GM23248 (cell line): ENCODE data around the gene OR52B4. TPM values are rescaled to one million over a fixed set of nuclear protein-coding genes. Genes with fewer than 3 reads are reported as not detected.
"Not testable (repeated sequence)": the region's sequence is repeated elsewhere in the genome, so short reads cannot be mapped to it uniquely, and the experiment has no call there.

ENCODE experiments used
- DNase-seq: peaks from one replicate; pipeline ENCODE4 v3.0.0-alpha.2; 2015
- H2AFZ ChIP-seq: fragments of 200-600 bp; sonication (generic); 2 replicates; pipeline ENCODE4 v1.6.1; 2016; ENCODE audit warnings: antibody characterized with exemption
- H3F3A ChIP-seq: fragments of 200-600 bp; sonication (generic); 2 replicates; pipeline ENCODE4 v1.6.1; 2016; ENCODE audit warnings: mild to moderate bottlenecking, antibody characterized with exemption, mixed run types; ENCODE audit not compliant: insufficient read depth
- H3K27ac ChIP-seq: fragments of 200-600 bp; sonication (generic); 2 replicates; pipeline ENCODE4 v1.5.1; 2016; ENCODE audit warnings: mild to moderate bottlenecking
- H3K27me3 ChIP-seq: fragments of 200-600 bp; sonication (generic); replicated peaks from 2 replicates; pipeline ENCODE4 v1.6.1; 2016; ENCODE audit warnings: mild to moderate bottlenecking; ENCODE audit not compliant: insufficient read depth
- H3K36me3 ChIP-seq: fragments of 200-600 bp; sonication (generic); 2 replicates; pipeline ENCODE4 v1.6.1; 2016; ENCODE audit warnings: low read depth, mild to moderate bottlenecking
- H3K4me1 ChIP-seq: fragments of 200-600 bp; sonication (generic); 2 replicates; pipeline ENCODE4 v1.6.1; 2016; ENCODE audit warnings: mild to moderate bottlenecking; ENCODE audit not compliant: insufficient read depth
- H3K4me2 ChIP-seq: fragments of 200-600 bp; sonication (generic); one replicate; pipeline ENCODE4 v1.6.1; 2016; ENCODE audit warnings: mild to moderate bottlenecking; ENCODE audit not compliant: unreplicated experiment
- H3K4me3 ChIP-seq: fragments of 200-600 bp; sonication (generic); 2 replicates; pipeline ENCODE4 v1.5.1; 2016; ENCODE audit warnings: mild to moderate bottlenecking
- H3K79me2 ChIP-seq: fragments of 200-600 bp; sonication (generic); 2 replicates; pipeline ENCODE4 v1.6.1; 2016; ENCODE audit warnings: mild to moderate bottlenecking; ENCODE audit not compliant: insufficient read depth
- H3K9ac ChIP-seq: fragments of 200-600 bp; sonication (generic); 2 replicates; pipeline ENCODE4 v1.6.1; 2016; ENCODE audit warnings: mild to moderate bottlenecking
- H3K9me2 ChIP-seq: fragments of 200-600 bp; sonication (generic); 2 replicates; pipeline ENCODE4 v1.6.1; 2016; ENCODE audit warnings: mixed run types, mild to moderate bottlenecking, moderate library complexity; ENCODE audit not compliant: insufficient read depth
- H3K9me3 ChIP-seq: fragments of 200-600 bp; sonication (generic); one replicate; pipeline ENCODE4 v1.6.1; 2017; ENCODE audit warnings: low read depth
- H4K20me1 ChIP-seq: fragments of 200-600 bp; sonication (generic); 2 replicates; pipeline ENCODE4 v1.6.0; 2016; ENCODE audit not compliant: insufficient read depth
- EZH2 ChIP-seq: fragments of 200-600 bp; sonication (generic); IDR thresholded peaks from 2 replicates; pipeline ENCODE4 v1.6.1; 2018; ENCODE audit warnings: antibody characterized with exemption, mild to moderate bottlenecking; ENCODE audit not compliant: insufficient read depth, poor library complexity, severe bottlenecking
- EZH2phosphoT487 ChIP-seq: fragments of 200-600 bp; sonication (generic); IDR thresholded peaks from 2 replicates; pipeline ENCODE4 v1.6.1; 2018; ENCODE audit warnings: antibody characterized with exemption, moderate library complexity, mild to moderate bottlenecking, low read depth; ENCODE audit not compliant: insufficient read depth
- WGBS, 2 experiments: methylation state at CpG; one replicate each; pipeline ENCODE4 v1.1.6; 2015 to 2017; ENCODE audit warnings: low lambda C conversion rate in 2 of 2, low coverage in 1 of 2; ENCODE audit errors: missing lambda C conversion rate in 2 of 2; 5-methylcytosine and 5-hydroxymethylcytosine counted together
- in situ Hi-C: fragments of 300-500 bp; cut with MboI; formaldehyde crosslinking; loops from 2 replicates; pipeline ENCODE4 v1.15.0; 2020
- polyA plus RNA-seq: library from polyadenylated mRNA; unstranded; fragments of >200 nt; fragmentation: Nextera tagmentation; extraction: Ambion mirVana; gene quantifications from 2 replicates; pipeline ENCODE4 v1.2.1, GENCODE V29; 2016
- total RNA-seq: library from RNA; depleted of rRNA; stranded (reverse); fragments of >200 nt; shearing (Covaris generic); gene quantifications from 2 replicates; pipeline ENCODE4 v1.2.3, GENCODE V29; 2014; rRNA removed

The OR52B4 gene
- total RNA-seq, result not detected in 2 replicates
- polyA plus RNA-seq, result not detected in 2 replicates

DNA sequence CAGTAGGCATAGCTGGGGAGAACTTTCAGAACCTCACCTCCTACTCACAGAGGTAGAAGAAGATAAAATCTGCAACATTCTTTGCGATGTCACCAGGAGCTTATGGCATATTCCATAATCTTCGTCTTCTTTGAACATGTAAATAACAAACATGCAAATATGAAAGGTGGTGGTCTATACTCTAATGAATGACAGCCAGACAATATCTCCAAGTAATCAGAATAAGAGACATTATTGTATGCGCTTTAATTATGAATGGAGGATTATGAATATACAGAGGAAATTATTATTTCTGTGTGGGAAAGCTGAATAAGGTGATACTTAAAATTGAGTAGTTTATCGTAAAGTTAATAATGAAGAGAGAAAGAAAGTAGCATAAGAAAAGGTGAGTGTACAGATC, at the start of gene OR52B4:
TSS of gene OR52B4 (minus strand) at position 101 of the 400 bp plus-strand sequence. CDS start at position 10, 91 bp downstream.
- H3K9me2 ChIP-seq, result no peaks in the 10 kb centered on the region
- H3K4me1 ChIP-seq, result no peaks in the 10 kb centered on the region
- no peak within 1 kb of the TSS for H3K27ac ChIP-seq
- TF ChIP-seq EZH2phosphoT487 (no peak), EZH2 (no peak)
- no peak for DNase-seq
- H3K27me3 ChIP-seq, result no peaks in the 10 kb centered on the region
- no peaks in the 10 kb centered on the region for H4K20me1 ChIP-seq
- H3K4me3 ChIP-seq, result no peak within 1 kb of the TSS
- H3F3A ChIP-seq, result no peaks in the 10 kb centered on the region
- 36 to 38% methylated on average over 4 of the region's 4 CpGs for WGBS, 2 experiments
- H3K9me3 ChIP-seq, result no peaks in the 10 kb centered on the region
- H3K36me3 ChIP-seq, result no peaks in the 10 kb centered on the region
- H3K4me2 ChIP-seq, result no peak within 1 kb of the TSS
- H3K79me2 ChIP-seq, result no peaks in the 10 kb centered on the region
- in situ Hi-C loops, result no loop called here
- H3K9ac ChIP-seq, result no peak within 1 kb of the TSS
- H2AFZ ChIP-seq, result no peak within 1 kb of the TSS

DNA sequence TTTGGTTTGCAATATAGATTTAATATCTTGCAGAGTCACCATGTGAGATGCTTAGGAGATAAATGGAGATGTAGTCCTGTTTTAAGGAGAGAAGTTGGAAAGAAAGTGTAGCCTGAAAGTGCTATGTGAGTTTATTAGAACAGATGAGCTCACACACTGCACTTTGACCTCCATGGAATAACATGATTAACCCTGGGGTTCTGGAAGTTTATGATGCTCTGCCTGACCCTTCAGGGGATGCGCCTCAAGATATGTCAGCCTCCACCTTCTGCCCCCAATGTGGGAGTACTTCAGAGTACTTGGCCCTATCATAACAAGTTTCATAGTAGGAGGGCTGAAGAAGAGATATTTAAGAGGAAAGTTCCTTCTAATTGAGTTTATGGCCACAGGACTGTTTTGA, 48.6 kb upstream of the OR52B4 start:
- H4K20me1 ChIP-seq, result no peaks in the 10 kb centered on the region
- no peak for DNase-seq
- no peak overlapping the region for H3K4me2 ChIP-seq
- no peaks in the 10 kb centered on the region for H3K27me3 ChIP-seq
- in situ Hi-C loops, result no loop called here
- no peaks in the 10 kb centered on the region for H3K9me2 ChIP-seq
- H2AFZ ChIP-seq, result no peak overlapping the region
- H3K27ac ChIP-seq, result no peak overlapping the region
- whole genome bisulfite sequencing, 2 experiments, result 29 to 30% methylated on average over 1 of the region's 1 CpG
- no peaks in the 10 kb centered on the region for H3K79me2 ChIP-seq
- no peak for TF ChIP-seq EZH2
- TF ChIP-seq EZH2phosphoT487, result no peak
- H3K36me3 ChIP-seq, result no peaks in the 10 kb centered on the region
- no peak overlapping the region for H3K4me3 ChIP-seq
- H3K9me3 ChIP-seq, result no peaks in the 10 kb centered on the region
- no peaks in the 10 kb centered on the region for H3F3A ChIP-seq
- no peak overlapping the region for H3K9ac ChIP-seq
- H3K4me1 ChIP-seq, result no peaks in the 10 kb centered on the region

DNA sequence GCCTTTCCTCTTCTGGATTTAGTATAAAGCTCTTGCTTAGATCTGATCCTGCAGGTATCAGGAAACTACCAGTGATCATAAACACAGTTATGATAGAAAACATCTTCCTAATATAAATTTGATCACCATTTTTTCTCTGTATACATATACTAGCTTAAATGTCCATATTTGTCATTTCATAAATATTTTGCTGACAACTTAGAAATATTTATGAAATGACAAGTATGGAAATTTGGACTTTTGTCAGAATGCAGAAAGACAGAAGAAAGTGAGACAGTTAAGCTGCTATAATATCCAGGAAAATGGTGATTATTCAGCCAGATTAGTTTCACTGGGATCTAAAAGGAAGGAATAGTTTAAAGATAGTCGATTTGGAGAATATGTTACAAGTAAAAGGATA, 48.1 kb upstream of the OR52B4 start:
- Histone ChIP-seq H4K20me1 (no peaks in the 10 kb centered on the region), H3K4me1 (no peaks in the 10 kb centered on the region), H3F3A (no peaks in the 10 kb centered on the region), H3K9me3 (no peaks in the 10 kb centered on the region), H3K79me2 (no peaks in the 10 kb centered on the region), H2AFZ (no peak overlapping the region), H3K36me3 (no peaks in the 10 kb centered on the region), H3K9me2 (no peaks in the 10 kb centered on the region), H3K4me2 (no peak overlapping the region), H3K9ac (no peak overlapping the region), H3K27ac (no peak overlapping the region), H3K27me3 (no peaks in the 10 kb centered on the region), H3K4me3 (no peak overlapping the region)
- no peak for DNase-seq
- 0 to 3% methylated on average over 1 of the region's 1 CpG for WGBS, 2 experiments
- TF ChIP-seq EZH2phosphoT487 (no peak), EZH2 (no peak)
- in situ Hi-C loops, result no loop called here

DNA sequence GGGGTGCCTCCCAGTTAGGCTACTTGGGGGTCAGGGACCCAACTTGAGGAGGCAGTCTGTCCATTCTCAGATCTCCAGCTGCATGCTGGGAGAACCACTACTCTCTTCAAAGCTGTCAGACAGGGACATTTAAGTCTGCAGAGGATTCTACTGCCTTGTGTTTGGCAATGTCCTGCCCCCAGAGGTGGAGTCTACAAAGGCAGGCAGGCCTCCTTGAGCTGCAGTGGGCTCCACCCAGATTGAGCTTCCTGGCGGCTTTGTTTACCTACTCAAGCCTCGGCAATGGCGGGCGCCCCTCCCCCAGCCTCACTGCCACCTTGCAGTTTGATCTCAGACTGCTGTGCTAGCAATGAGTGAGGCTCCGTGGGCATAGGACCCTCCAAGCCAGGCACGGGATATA, 38.0 kb upstream of the OR52B4 start:
- H3K4me1 ChIP-seq, H3K9ac ChIP-seq, in situ Hi-C loops, H2AFZ ChIP-seq, H3K27me3 ChIP-seq, H3K9me2 ChIP-seq, H4K20me1 ChIP-seq, DNase-seq, H3F3A ChIP-seq, H3K36me3 ChIP-seq, H3K79me2 ChIP-seq, H3K4me2 ChIP-seq, H3K27ac ChIP-seq, H3K9me3 ChIP-seq, H3K4me3 ChIP-seq: not testable (repeated sequence)
- WGBS, 2 experiments, result 38 to 43% methylated on average over 4 to 6 of the region's 6 CpGs

DNA sequence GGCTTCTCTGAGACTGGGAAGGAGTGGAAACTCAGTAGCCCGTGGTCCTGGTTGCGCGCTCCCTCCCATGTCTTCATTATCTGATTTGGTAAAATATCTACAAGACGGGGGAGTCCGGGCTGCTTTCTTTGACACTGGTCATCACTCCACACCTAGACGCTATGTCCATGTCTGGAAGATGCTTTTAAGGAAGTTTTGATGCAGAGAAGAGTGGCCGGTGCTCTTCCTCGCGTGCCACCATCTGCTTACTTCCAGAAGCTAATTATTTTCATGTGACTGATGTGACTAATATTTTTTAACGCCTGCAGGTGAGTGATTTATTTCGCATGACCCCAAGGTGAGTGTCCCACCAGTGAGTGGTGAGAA, 25.7 kb upstream of the OR52B4 start:
- WGBS, 2 experiments, result 10 to 11% methylated on average over 11 of the region's 11 CpGs
- Histone ChIP-seq H3F3A (no peaks in the 10 kb centered on the region), H2AFZ (peak overlapping the region; percentile 97), H3K36me3 (no peaks in the 10 kb centered on the region; the same call in 1 of the 2 replicates), H3K9ac (peak overlapping the region; percentile 86; the same call in 1 of the 2 replicates), H3K9me3 (no peaks in the 10 kb centered on the region), H3K79me2 (peaks cover 13% of the 10 kb centered on the region; the same call in 1 of the 2 replicates), H3K9me2 (no peaks in the 10 kb centered on the region), H3K4me2 (peak overlapping the region; percentile 70), H3K4me3 (peak overlapping the region; percentile 98), H4K20me1 (no peaks in the 10 kb centered on the region), H3K27me3 (no peaks in the 10 kb centered on the region), H3K4me1 (peaks cover 4% of the 10 kb centered on the region; the same call in 1 of the 2 replicates), H3K27ac (no peak overlapping the region)
- in situ Hi-C loops, result no loop called here
- TF ChIP-seq EZH2phosphoT487 (no peak), EZH2 (no peak)
- DNase-seq, result no peak
